Aorta (tissue), 5 donors: ENCODE measurements around the gene CFDP1. TPM values are rescaled to one million over a fixed set of nuclear protein-coding genes. Genes with fewer than 3 reads are reported as not detected.

ENCODE experiments used
- ATAC-seq: fragments of 200-7000 bp; cut with Tn5 transposase; one replicate; pipeline ENCODE4 v1.9.1; 2022; ENCODE audit warnings: moderate library complexity; ENCODE audit not compliant: low FRiP score
- DNase-seq, 2 donors: peaks; one replicate each; pipeline ENCODE4 v3.0.0-alpha.2; 2020
- H3K27ac ChIP-seq, 2 donors: one replicate each; pipeline ENCODE4 v1.5.1; 2013; ENCODE audit warnings: low read length in 2 of 2, mild to moderate bottlenecking in 2 of 2, moderate library complexity in 2 of 2, control low read depth in 1 of 2, inconsistent platforms in 1 of 2, low read depth in 1 of 2
- H3K27me3 ChIP-seq, 2 donors: one replicate each; pipeline ENCODE4 v1.6.1; 2013; ENCODE audit warnings: control low read depth in 1 of 2, low read length in 1 of 2, mild to moderate bottlenecking in 1 of 2, moderate library complexity in 1 of 2; ENCODE audit not compliant: insufficient read depth in 2 of 2, control insufficient read depth in 1 of 2
- H3K36me3 ChIP-seq, 2 donors: one replicate each; pipeline ENCODE4 v1.6.1; 2013; ENCODE audit warnings: control low read depth in 1 of 2, low read length in 1 of 2, mild to moderate bottlenecking in 1 of 2; ENCODE audit not compliant: insufficient read depth in 2 of 2, control insufficient read depth in 1 of 2
- H3K4me1 ChIP-seq, 2 donors: one replicate each; pipeline ENCODE4 v1.6.1; 2013; ENCODE audit warnings: low read length in 2 of 2, control low read depth in 1 of 2, mild to moderate bottlenecking in 1 of 2, moderate library complexity in 1 of 2; ENCODE audit not compliant: insufficient read depth in 2 of 2, control insufficient read depth in 1 of 2
- H3K4me3 ChIP-seq, 2 donors: one replicate each; pipeline ENCODE4 v1.5.1; 2013; ENCODE audit warnings: low read length in 2 of 2, control low read depth in 1 of 2, mild to moderate bottlenecking in 1 of 2
- H3K9me3 ChIP-seq: one replicate; pipeline ENCODE4 v1.6.1; 2013; ENCODE audit warnings: mild to moderate bottlenecking, low read length; ENCODE audit not compliant: control insufficient read depth
- WGBS, 2 donors: extraction: QIAGEN DNeasy Blood & Tissue Kit; methylation state at CpG; one replicate each; pipeline ENCODE4 v1.1.7; 2013; 5-methylcytosine and 5-hydroxymethylcytosine counted together
- intact Hi-C, 2 donors: fragments of 100-400 bp; cut with DNase I; formaldehyde crosslinking; loops; one replicate each; pipeline versions ENCODE4 v1.14.2 to v1.15.0; 2022
- polyA plus RNA-seq, 2 donors: library from polyadenylated mRNA; stranded (reverse); fragments of 200-250 nt; gene quantifications; one replicate each; pipeline ENCODE4 v1.2.3, GENCODE V29; 2013
- total RNA-seq, 2 donors: library from RNA; stranded (reverse); fragmentation: NEBNext Ultra II Directional; extraction: Animal tissue kit (Norgen Biotek cat#: 25700); gene quantifications; one replicate each; pipeline ENCODE4 v1.2.1, GENCODE V29; 2021
- donor health status: healthy with polysubstance abuse.
- donor health status: Bipolar disorder and iron deficiency.
- donor health status: DM: no; HTN: no; CAD: no.
- donor health status: DM: no; HTN: no; CAD: no.
- donor health status: DM: yes; HTN: yes; CAD: no.

CFDP1 gene
- total and polyA plus RNA-seq, 4 donors = 52.8 to 111 (median 57.5) TPM

GRCh38 chr16:75308011-75308410 lies 125.3 kb downstream of the CFDP1 start:
- no peak overlapping the region for H3K4me3 ChIP-seq
- no peaks in the 10 kb centered on the region for H3K27me3 ChIP-seq
- intact Hi-C loops = loop anchor here (5.0 kb wide), 4 partner anchors 34 to 74 kb away; partner anchors contain the start of gene BCAR1 (in 1 of the 2)
- no peak for DNase-seq
- no peaks in the 10 kb centered on the region for H3K9me3 ChIP-seq
- no peak overlapping the region for H3K27ac ChIP-seq
- no peak for ATAC-seq
- H3K4me1 ChIP-seq = peaks cover 7 to 19% of the 10 kb centered on the region in 2 donors
- WGBS, 2 donors = 70 to 77% methylated on average over 3 of the region's 3 CpGs
- H3K36me3 ChIP-seq = no peaks in the 10 kb centered on the region

- Histone ChIP-seq H3K4me1 (peaks cover 7 to 19% of the 10 kb centered on the region in 2 donors), H3K4me3 (no peak overlapping the region), H3K27ac (no peak overlapping the region), H3K9me3 (no peaks in the 10 kb centered on the region), H3K27me3 (no peaks in the 10 kb centered on the region), H3K36me3 (no peaks in the 10 kb centered on the region)
- DNase-seq (no peak), ATAC-seq (no peak)
- intact Hi-C loops = loop anchor here (2.0 to 5.0 kb wide), 5 partner anchors 35 to 75 kb away; partner anchors contain the start of gene BCAR1 (in 1 of the 2)
- 95 to 99% methylated on average over 3 of the region's 3 CpGs for WGBS, 2 donors
Observed at GRCh38 chr16:75307506-75307905, 125.8 kb downstream of the CFDP1 start.

- no peaks in the 10 kb centered on the region for H3K27me3 ChIP-seq
- H3K4me1 ChIP-seq = peaks cover 5 to 11% of the 10 kb centered on the region in 2 donors
- no peaks in the 10 kb centered on the region for H3K36me3 ChIP-seq
- H3K27ac ChIP-seq = peak overlapping the region; percentile 87
- intact Hi-C loops = loop anchor here (2.0 to 5.0 kb wide), 5 partner anchors 36 to 76 kb away; partner anchors contain the start of gene BCAR1 (in 1 of the 2)
- DNase-seq (no peak), ATAC-seq (peak; percentile 12)
- WGBS, 2 donors = 46 to 47% methylated on average over 9 of the region's 9 CpGs
- H3K4me3 ChIP-seq = no peak overlapping the region
- H3K9me3 ChIP-seq = no peaks in the 10 kb centered on the region
Observed at GRCh38 chr16:75306099-75306762, 127.1 kb downstream of the CFDP1 start.

GRCh38 chr16:75305364-75306098 lies 127.8 kb downstream of the CFDP1 start:
- no peaks in the 10 kb centered on the region for H3K9me3 ChIP-seq
- peak overlapping the region; percentile 91 to 94 for H3K27ac ChIP-seq
- peaks cover 5 to 6% of the 10 kb centered on the region in 2 donors for H3K4me1 ChIP-seq
- ATAC-seq = peak; percentile 87
- no peaks in the 10 kb centered on the region for H3K27me3 ChIP-seq
- 6 to 10% methylated on average over 8 of the region's 8 CpGs for WGBS, 2 donors
- H3K4me3 ChIP-seq = no peak overlapping the region
- peak; percentile 85 to 90 for DNase-seq
- intact Hi-C loops = loop anchor here (2.0 to 5.0 kb wide), 5 partner anchors 37 to 77 kb away; partner anchors contain the start of gene BCAR1 (in 1 of the 2)
- no peaks in the 10 kb centered on the region for H3K36me3 ChIP-seq

GRCh38 chr16:75304521-75305363 lies 128.6 kb downstream of the CFDP1 start:
- 49 to 52% methylated on average over 4 of the region's 4 CpGs for WGBS, 2 donors
- no peaks in the 10 kb centered on the region for H3K27me3 ChIP-seq
- DNase-seq = peak; percentile 76 to 86
- peaks cover 5 to 6% of the 10 kb centered on the region in 2 donors for H3K4me1 ChIP-seq
- H3K27ac ChIP-seq = peak overlapping the region; percentile 91 to 94
- no peak overlapping the region for H3K4me3 ChIP-seq
- ATAC-seq = peak; percentile 76
- H3K9me3 ChIP-seq = no peaks in the 10 kb centered on the region
- intact Hi-C loops = loop anchor here (5.0 kb wide), 5 partner anchors 37 to 78 kb away; partner anchors contain the start of gene BCAR1 (in 1 of the 2)
- no peaks in the 10 kb centered on the region for H3K36me3 ChIP-seq

- no peaks in the 10 kb centered on the region for H3K9me3 ChIP-seq
- no peak overlapping the region for H3K27ac ChIP-seq
- no peaks in the 10 kb centered on the region for H3K36me3 ChIP-seq
- no peak overlapping the region for H3K4me3 ChIP-seq
- no peaks in the 10 kb centered on the region for H3K27me3 ChIP-seq
- 56 to 58% methylated on average over 1 of the region's 1 CpG for WGBS, 2 donors
- no peak for DNase-seq
- ATAC-seq = no peak
- peaks cover 5 to 6% of the 10 kb centered on the region in 2 donors for H3K4me1 ChIP-seq
- intact Hi-C loops = loop anchor here in 1 of 2 donors (5.0 kb wide), 1 partner anchor 35 kb away; no protein-coding TSS in a partner anchor
Observed at GRCh38 chr16:75301804-75302203, 131.5 kb downstream of the CFDP1 start.

- intact Hi-C loops = no loop called here
- Histone ChIP-seq H3K27me3 (no peaks in the 10 kb centered on the region), H3K36me3 (peaks cover 2 to 3% of the 10 kb centered on the region in 2 donors), H3K9me3 (no peaks in the 10 kb centered on the region), H3K4me1 (no peaks in the 10 kb centered on the region), H3K27ac (no peak overlapping the region), H3K4me3 (no peak overlapping the region)
- 85 to 90% methylated on average over 6 of the region's 6 CpGs for WGBS, 2 donors
- DNase-seq (no peak), ATAC-seq (no peak)
Observed at GRCh38 chr16:75298267-75298666, 135.0 kb downstream of the CFDP1 start.

- ATAC-seq = no peak
Observed at GRCh38 chr16:75296606-75297005, 136.7 kb downstream of the CFDP1 start.

More at GRCh38 chr16:75296606-75297005, 136.7 kb downstream of the CFDP1 start:
- Histone ChIP-seq H3K27ac (no peak overlapping the region), H3K27me3 (no peaks in the 10 kb centered on the region), H3K9me3 (no peaks in the 10 kb centered on the region), H3K4me1 (no peaks in the 10 kb centered on the region), H3K4me3 (no peak overlapping the region), H3K36me3 (peaks cover 2 to 3% of the 10 kb centered on the region in 2 donors)
- 46 to 64% methylated on average over 1 of the region's 1 CpG for WGBS, 2 donors
- intact Hi-C loops = no loop called here
- DNase-seq = no peak
